Liver (tissue), 3 donors: ENCODE data around the gene GALNT6.

Experiments
- CTCF ChIP-seq: fragments of 150-350 bp; IDR thresholded peaks from 2 replicates; pipeline ENCODE4 v1.5.1; 2017; ENCODE audit warnings: improper control_type of control experiment, low read depth, low read length; ENCODE audit not compliant: missing input control
- EGR1 ChIP-seq, 2 donors: IDR thresholded peaks; 2 replicates each; pipeline ENCODE4 v1.6.1; 2016 to 2018; ENCODE audit warnings: antibody characterized with exemption in 2 of 2, low read depth in 2 of 2
- JUND ChIP-seq, 2 donors: IDR thresholded peaks; 2 replicates each; pipeline ENCODE4 v1.6.1; 2016; ENCODE audit warnings: antibody characterized with exemption in 2 of 2
- REST ChIP-seq: IDR thresholded peaks from 2 replicates; pipeline ENCODE4 v1.6.1; 2016; ENCODE audit warnings: antibody characterized with exemption, mild to moderate bottlenecking
- TAF1 ChIP-seq: conservative IDR thresholded peaks from 2 replicates; pipeline ENCODE4 v1.6.1; 2016; ENCODE audit warnings: antibody characterized with exemption, mild to moderate bottlenecking
- donor health status: healthy.
- donor health status: healthy.

DNA sequence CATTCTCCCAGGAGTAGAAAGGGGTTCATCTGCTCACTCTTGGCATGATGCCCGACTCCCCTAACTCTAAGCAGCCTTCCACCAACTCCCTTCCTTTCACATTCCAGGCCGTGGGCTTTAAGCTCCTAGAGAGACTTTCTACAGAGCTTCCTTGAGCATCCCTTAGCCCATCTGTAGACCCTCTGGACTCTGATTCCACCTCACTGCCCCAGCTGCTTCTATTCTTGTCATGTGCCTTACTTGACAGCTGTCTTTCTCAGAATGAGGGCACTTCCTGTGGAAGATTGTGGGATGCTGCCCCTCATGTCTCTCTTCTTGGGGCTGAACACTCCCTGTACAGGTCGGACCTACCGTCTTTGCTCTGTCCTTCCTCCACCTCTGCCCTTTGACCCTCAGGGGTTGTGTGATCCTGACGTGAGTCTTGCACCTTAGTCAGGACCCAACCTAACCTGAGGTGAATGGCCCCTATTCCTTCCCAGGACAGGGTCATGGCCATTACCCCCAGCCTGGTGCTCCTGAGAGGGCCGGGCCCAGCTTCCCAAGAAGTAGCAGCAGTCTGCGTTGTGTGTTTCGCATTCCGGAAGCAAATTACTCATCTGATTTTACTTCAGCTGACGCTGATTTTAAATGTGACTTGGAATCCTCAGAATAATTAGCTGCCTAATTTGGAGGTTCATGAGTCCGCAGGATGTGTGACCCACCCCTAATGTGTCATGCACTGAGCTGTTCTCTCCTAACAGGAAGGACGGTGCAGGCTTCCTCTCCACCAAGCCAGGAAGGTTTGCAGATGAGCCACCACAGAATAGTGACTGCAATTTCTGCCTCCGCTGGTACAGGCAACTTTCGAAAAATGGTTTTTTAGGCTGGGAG is 2.7 kb upstream of the GALNT6 start:
- TF ChIP-seq CTCF (no peak), TAF1 (no peak), EGR1 (IDR thresholded peaks at IDR 0.05; ENCODE audit: low read depth in 2 of 2) (no peak), JUND (IDR thresholded peaks at IDR 0.05) (no peak), REST (no peak)
